Gastrocnemius medialis (tissue), 4 donors: ENCODE data around the gene CORO2B.

Source experiments
- CTCF ChIP-seq, 5 experiments: fragments of 450-650 bp in 3 of 5; fragments of 200-600 bp in 2 of 5; sonication (generic) in 2 of 5; IDR thresholded peaks in 4 of 5; conservative IDR thresholded peaks in 1 of 5; 1 replicate in 4 of 5; 2 replicates in 1 of 5; pipeline ENCODE4 v1.5.1; 2016 to 2019; ENCODE audit warnings: antibody characterized with exemption in 5 of 5, mild to moderate bottlenecking in 3 of 5, moderate library complexity in 3 of 5
- POLR2A ChIP-seq, 2 donors: fragments of 450-650 bp; IDR thresholded peaks; one replicate each; pipeline ENCODE4 v1.6.1; 2017; ENCODE audit warnings: antibody characterized with exemption in 2 of 2, mild to moderate bottlenecking in 2 of 2, moderate library complexity in 2 of 2

- TF ChIP-seq CTCF (IDR thresholded peaks at IDR 0.05 in 4 of 5, conservative IDR thresholded peaks at IDR 0.05 in 1 of 5) (no peak), POLR2A (IDR thresholded peaks at IDR 0.05) (no peak)
These were observed 35.4 kb upstream of the CORO2B start for GRCh38 chr15:68543165-68544008.
